A549 (cell line): Measurements from ENCODE around the gene MYO6. TPM values are rescaled to one million over a fixed set of nuclear protein-coding genes. Genes with fewer than 3 reads are reported as not detected.

Experiments
- ATAC-seq, 2 experiments: fragments of 200-7000 bp in 1 of 2; fragments of >200 bp in 1 of 2; cut with Nextera tagmentation in 1 of 2; cut with Tn5 transposase in 1 of 2; 3 replicates each; pipeline versions ENCODE4 v1.8.0 to v1.9.1; 2018 to 2020; ENCODE audit warnings: mild to moderate bottlenecking in 1 of 2, moderate library complexity in 1 of 2
- CTCF ChIA-PET: fragments of 300-600 bp; sonication (Branson Sonifier 250); formaldehyde crosslinking; extraction: SDS; loops from one replicate; lab custom pipeline; 2021; ENCODE audit warnings: antibody characterized with exemption, inconsistent platforms; lab: Yijun Ruan, JAX
- POLR2A ChIA-PET: fragments of 350-600 bp; formaldehyde crosslinking; extraction: SDS; loops from one replicate; lab custom pipeline; 2021; ENCODE audit warnings: antibody characterized with exemption, inconsistent platforms; lab: Yijun Ruan, JAX
- DNase-seq, 2 experiments: peaks; one replicate each; pipeline versions ENCODE4 v3.0.0 to v3.0.0-alpha.2; 2011 to 2016; ENCODE audit warnings: low read depth in 1 of 2, low spot score in 1 of 2
- FAIRE-seq: peaks from 2 replicates; lab custom pipeline; 2011; peaks lifted over from hg19 to GRCh38; lab: Jason Lieb, UNC
- H3K27ac ChIP-seq, 2 experiments: fragments of >200 bp; sonication (Bioruptor Twin); formaldehyde crosslinking; 3 replicates each; pipeline ENCODE4 v1.5.1; 2016 to 2017
- H3K4me1 ChIP-seq: fragments of >200 bp; sonication (Bioruptor Twin); formaldehyde crosslinking; 3 replicates; pipeline ENCODE4 v1.6.1; 2016
- H3K4me2 ChIP-seq: fragments of >200 bp; sonication (Bioruptor Twin); formaldehyde crosslinking; 3 replicates; pipeline ENCODE4 v1.6.1; 2016
- H3K4me3 ChIP-seq: fragments of >200 bp; sonication (Bioruptor Twin); formaldehyde crosslinking; 3 replicates; pipeline ENCODE4 v1.5.1; 2016
- H3K9me3 ChIP-seq: fragments of >200 bp; sonication (Bioruptor Twin); formaldehyde crosslinking; 3 replicates; pipeline ENCODE4 v1.6.1; 2016
- ATOH8 ChIP-seq: fragments of 250-450 bp; sonication (Bioruptor Pico); IDR thresholded peaks from 2 replicates; pipeline ENCODE4 v1.5.0; 2020; ENCODE audit warnings: low read depth, mild to moderate bottlenecking, moderate library complexity
- BHLHE40 ChIP-seq: IDR thresholded peaks from 2 replicates; pipeline ENCODE4 v1.6.1; 2012; ENCODE audit warnings: low read depth, low read length, inconsistent platforms
- CBX2 ChIP-seq: fragments of 200-600 bp; sonication (generic); IDR thresholded peaks from 2 replicates; pipeline ENCODE4 v1.6.1; 2016; ENCODE audit warnings: low read depth, mild to moderate bottlenecking, borderline replicate concordance
- CHD2 ChIP-seq: fragments of 150-350 bp; IDR thresholded peaks from 2 replicates; pipeline ENCODE4 v1.6.1; 2014; ENCODE audit warnings: low read length; ENCODE audit not compliant: partially characterized antibody
- CHD4 ChIP-seq: fragments of 200-600 bp; sonication (generic); IDR thresholded peaks from 2 replicates; pipeline ENCODE4 v1.6.1; 2016; ENCODE audit warnings: antibody characterized with exemption, mild to moderate bottlenecking, borderline replicate concordance
- E2F6 ChIP-seq: IDR thresholded peaks from 2 replicates; pipeline ENCODE4 v1.6.1; 2012; ENCODE audit warnings: low read depth, borderline replicate concordance
- EHMT2 ChIP-seq: fragments of 200-600 bp; sonication (generic); IDR thresholded peaks from 2 replicates; pipeline ENCODE4 v1.6.1; 2016; ENCODE audit warnings: antibody characterized with exemption, low read depth, mild to moderate bottlenecking, moderate library complexity
- ESRRA ChIP-seq: fragments of 150-350 bp; IDR thresholded peaks from 2 replicates; pipeline ENCODE4 v1.6.1; 2014; ENCODE audit warnings: mild to moderate bottlenecking, low read length, borderline replicate concordance
- FOSL2 ChIP-seq, 2 experiments: fragments of 450-650 bp in 1 of 2; fragments of >200 bp in 1 of 2; sonication (Bioruptor Twin) in 1 of 2; formaldehyde crosslinking; IDR thresholded peaks; 2 replicates each; pipeline versions ENCODE4 v1.5.0 to v1.6.1; 2016 to 2020; ENCODE audit warnings: mild to moderate bottlenecking in 1 of 2, moderate library complexity in 1 of 2
- GATA3 ChIP-seq: IDR thresholded peaks from 2 replicates; pipeline ENCODE4 v1.6.1; 2012; ENCODE audit warnings: borderline replicate concordance
- HMGXB4 ChIP-seq: fragments of 250-450 bp; sonication (Bioruptor Pico); IDR thresholded peaks from 2 replicates; pipeline ENCODE4 v1.5.0; 2021; ENCODE audit warnings: mild to moderate bottlenecking, moderate library complexity, borderline replicate concordance
- HOXA7 ChIP-seq: fragments of 250-450 bp; sonication (Bioruptor Pico); IDR thresholded peaks from 2 replicates; pipeline ENCODE4 v1.5.0; 2020; ENCODE audit warnings: mild to moderate bottlenecking, moderate library complexity
- HOXB13 ChIP-seq: fragments of 250-450 bp; sonication (Bioruptor Pico); IDR thresholded peaks from 2 replicates; pipeline ENCODE4 v1.5.0; 2020; ENCODE audit warnings: low read depth, mild to moderate bottlenecking, moderate library complexity
- HOXB5 ChIP-seq: fragments of 250-450 bp; sonication (Bioruptor Pico); IDR thresholded peaks from 2 replicates; pipeline ENCODE4 v1.5.0; 2020; ENCODE audit warnings: mild to moderate bottlenecking, moderate library complexity
- JUNB ChIP-seq: fragments of >200 bp; sonication (Bioruptor Twin); formaldehyde crosslinking; IDR thresholded peaks from 2 replicates; pipeline ENCODE4 v1.6.1; 2016
- KDM1A ChIP-seq: fragments of 200-600 bp; sonication (generic); IDR thresholded peaks from 2 replicates; pipeline ENCODE4 v1.6.1; 2016; ENCODE audit warnings: low read depth, mild to moderate bottlenecking
- MAX ChIP-seq: IDR thresholded peaks from 2 replicates; pipeline ENCODE4 v1.6.1; 2012
- PBX3 ChIP-seq: IDR thresholded peaks from 2 replicates; pipeline ENCODE4 v1.6.1; 2012
- PHF8 ChIP-seq: fragments of 200-600 bp; sonication (generic); IDR thresholded peaks from 2 replicates; pipeline ENCODE4 v1.6.1; 2016; ENCODE audit warnings: low read depth, mild to moderate bottlenecking, antibody characterized with exemption, moderate library complexity, borderline replicate concordance
- POLR2A ChIP-seq: IDR thresholded peaks from 2 replicates; pipeline ENCODE4 v1.6.1; 2012; ENCODE audit warnings: mild to moderate bottlenecking, low read length
- RAD21 ChIP-seq, 2 experiments: fragments of >200 bp in 1 of 2; sonication (Bioruptor Twin) in 1 of 2; formaldehyde crosslinking in 1 of 2; IDR thresholded peaks in 1 of 2; conservative IDR thresholded peaks in 1 of 2; 2 replicates in 1 of 2; 3 replicates in 1 of 2; pipeline ENCODE4 v1.6.1; 2012 to 2018; ENCODE audit warnings: inconsistent platforms in 1 of 2
- RARB ChIP-seq: fragments of 250-450 bp; sonication (Bioruptor Pico); IDR thresholded peaks from 2 replicates; pipeline ENCODE4 v1.8.0; 2021; ENCODE audit warnings: mild to moderate bottlenecking, moderate library complexity
- RFX5 ChIP-seq: fragments of 450-650 bp; IDR thresholded peaks from 2 replicates; pipeline ENCODE4 v1.7.1; 2014; ENCODE audit warnings: antibody characterized with exemption, mild to moderate bottlenecking, moderate library complexity
- RNF2 ChIP-seq: fragments of 200-600 bp; sonication (generic); IDR thresholded peaks from 2 replicates; pipeline ENCODE4 v1.6.1; 2016; ENCODE audit warnings: low read depth, mild to moderate bottlenecking, antibody characterized with exemption, moderate library complexity, borderline replicate concordance
- TFCP2L1 ChIP-seq: fragments of 250-450 bp; sonication (Bioruptor Pico); IDR thresholded peaks from 2 replicates; pipeline ENCODE4 v1.5.0; 2021; ENCODE audit warnings: mild to moderate bottlenecking
- TP53 ChIP-seq: fragments of 250-450 bp; sonication (Bioruptor Pico); IDR thresholded peaks from 2 replicates; pipeline ENCODE4 v1.5.0; 2021; ENCODE audit warnings: mild to moderate bottlenecking, moderate library complexity
- ZNF302 ChIP-seq: fragments of 250-450 bp; sonication (Bioruptor Pico); IDR thresholded peaks from 2 replicates; pipeline ENCODE4 v1.9.0; 2021; ENCODE audit warnings: inconsistent platforms, mild to moderate bottlenecking, moderate library complexity
- WGBS: methylation state at CpG from one replicate; pipeline ENCODE4 v1.1.6; 2017; ENCODE audit errors: missing lambda C conversion rate; 5-methylcytosine and 5-hydroxymethylcytosine counted together
- polyA plus RNA-seq, 4 experiments: library from polyadenylated mRNA; depleted of rRNA in 3 of 4; stranded (reverse); fragments of >200 nt; fragmentation: RNase III in 1 of 4; extraction: RNeasy Plus Mini Kit Qiagen cat#74134 plus additional on column Dnase treatment in 1 of 4; gene quantifications; 2 replicates in 3 of 4; 3 replicates in 1 of 4; pipeline ENCODE4 v1.2.3, GENCODE V29; 2011 to 2017

MYO6 gene
- polyA plus RNA-seq, 2 of the 4 experiments (the other 2 are of a cell fraction), result 10.8 to 17.3 TPM

GRCh38 chr6:75937846-75938245 lies 188.8 kb downstream of the MYO6 start:
- Histone ChIP-seq H3K9me3 (no peaks in the 10 kb centered on the region), H3K4me3 (no peak overlapping the region), H3K4me1 (no peaks in the 10 kb centered on the region), H3K27ac (no peak overlapping the region), H3K4me2 (no peak overlapping the region)
- CTCF ChIA-PET, result no interaction called here
- FAIRE-seq, result no peak
- no peak for DNase-seq
- no peak for ATAC-seq
- TF ChIP-seq RAD21 (conservative IDR thresholded peaks at IDR 0.05 in 1 of 2, IDR thresholded peaks at IDR 0.05 in 1 of 2) (no peak), FOSL2 (IDR thresholded peaks at IDR 0.05) (no peak), FOSL2 (CRISPR knock-in tag; IDR thresholded peaks at IDR 0.05) (no peak), ESRRA (no peak), TFCP2L1 (CRISPR knock-in tag) (no peak), ZNF302 (CRISPR knock-in tag) (no peak), HOXB5 (CRISPR knock-in tag) (no peak), ATOH8 (CRISPR knock-in tag) (no peak), EHMT2 (no peak), PBX3 (no peak), CBX2 (no peak), HOXA7 (no peak), RNF2 (no peak), E2F6 (no peak), RFX5 (no peak)
- POLR2A ChIA-PET, result no interaction called here
- WGBS, result 10% methylated on average over 2 of the region's 2 CpGs

- Histone ChIP-seq H3K4me2 (no peak overlapping the region), H3K27ac (no peak overlapping the region), H3K4me3 (no peak overlapping the region), H3K9me3 (no peaks in the 10 kb centered on the region), H3K4me1 (no peaks in the 10 kb centered on the region)
- 30% methylated on average over 4 of the region's 4 CpGs for WGBS
- DNase-seq (no peak), FAIRE-seq (no peak), ATAC-seq (no peak)
- no peak for TF ChIP-seq TFCP2L1 (CRISPR knock-in tag)
- no peak for TF ChIP-seq RARB (CRISPR knock-in tag)
- no peak for TF ChIP-seq CHD4
- no peak for TF ChIP-seq CBX2
- no peak for TF ChIP-seq GATA3
- no peak for TF ChIP-seq HMGXB4 (CRISPR knock-in tag)
- ChIA-PET POLR2A (no interaction called here), CTCF (no interaction called here)
Observed at GRCh38 chr6:75940564-75940963, 191.5 kb downstream of the MYO6 start.

- WGBS, result 0% methylated on average over 1 of the region's 1 CpG
- ATAC-seq (no peak), FAIRE-seq (no peak), DNase-seq (no peak)
- no peaks in the 10 kb centered on the region for H3K9me3 ChIP-seq
- CTCF ChIA-PET, result no interaction called here
- POLR2A ChIA-PET, result no interaction called here
- H3K27ac ChIP-seq, result no peak overlapping the region
- H3K4me1 ChIP-seq, result no peaks in the 10 kb centered on the region
- H3K4me3 ChIP-seq, result no peak overlapping the region
- no peak overlapping the region for H3K4me2 ChIP-seq
- no peak for TF ChIP-seq HMGXB4 (CRISPR knock-in tag)
- no peak for TF ChIP-seq CHD2
- TF ChIP-seq BHLHE40, result no peak
- TF ChIP-seq PHF8, result no peak
- TF ChIP-seq EHMT2, result no peak
- TF ChIP-seq CBX2, result no peak
- no peak for TF ChIP-seq JUNB
- no peak for TF ChIP-seq HOXB13 (CRISPR knock-in tag)
- no peak for TF ChIP-seq MAX
- no peak for TF ChIP-seq KDM1A
- no peak for TF ChIP-seq HOXA7
- TF ChIP-seq RAD21 (conservative IDR thresholded peaks at IDR 0.05 in 1 of 2, IDR thresholded peaks at IDR 0.05 in 1 of 2), result no peak
- TF ChIP-seq TP53 (CRISPR knock-in tag), result no peak
- no peak for TF ChIP-seq POLR2A
Observed at GRCh38 chr6:75941509-75941908, 192.5 kb downstream of the MYO6 start.
